ENCODE data around the gene ADGRD1. TPM values are rescaled to one million over a fixed set of nuclear protein-coding genes. Genes with fewer than 3 reads are reported as not detected.

Gene ADGRD1
- total RNA-seq, 2 experiments from 2014 or later: 0.27 to 0.65 TPM

DNA sequence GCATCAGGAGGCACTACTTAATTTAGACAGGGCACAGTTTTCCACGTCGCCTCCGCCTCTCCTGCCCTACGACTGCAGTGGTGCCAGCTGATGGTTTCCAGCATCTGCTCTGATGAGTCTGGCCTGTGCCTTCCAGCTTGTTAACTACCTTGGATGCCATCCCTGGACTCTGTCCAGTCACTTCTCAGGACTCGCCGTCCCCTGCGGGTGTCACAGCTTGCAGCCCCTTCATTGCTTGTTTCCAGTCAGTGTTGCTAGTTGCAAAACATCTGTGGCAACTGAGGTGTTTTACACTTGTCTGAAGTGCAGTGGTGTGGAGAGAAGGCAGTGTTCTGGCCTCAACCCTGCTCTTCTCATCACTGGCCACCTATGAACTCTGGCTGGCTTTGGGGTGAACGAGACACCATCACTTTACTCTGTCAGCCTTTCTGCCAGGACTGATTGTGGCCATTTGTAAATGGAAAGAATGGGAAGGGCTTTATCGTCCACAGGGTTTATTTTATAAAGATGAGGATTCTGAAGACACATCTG, 8.3 kb downstream of the ADGRD1 start:
- ChIA-PET CTCF (no interaction called here), POLR2A (no interaction called here)
- Mint-ChIP-seq H3K9me3 (no peaks in the 10 kb centered on the region), H3K4me1 (ENCODE audit: low read depth) (no peaks in the 10 kb centered on the region), H3K4me3 (no peak overlapping the region), H3K27me3 (peaks cover 2% of the 10 kb centered on the region), H3K27ac (no peak overlapping the region), H3K36me3 (ENCODE audit: low read depth) (no peaks in the 10 kb centered on the region)
- DNase-seq (no peak), ATAC-seq (no peak)
- intact Hi-C loops (cut with micrococcal nuclease): no loop called here
- TF ChIP-seq, protein P1, sequence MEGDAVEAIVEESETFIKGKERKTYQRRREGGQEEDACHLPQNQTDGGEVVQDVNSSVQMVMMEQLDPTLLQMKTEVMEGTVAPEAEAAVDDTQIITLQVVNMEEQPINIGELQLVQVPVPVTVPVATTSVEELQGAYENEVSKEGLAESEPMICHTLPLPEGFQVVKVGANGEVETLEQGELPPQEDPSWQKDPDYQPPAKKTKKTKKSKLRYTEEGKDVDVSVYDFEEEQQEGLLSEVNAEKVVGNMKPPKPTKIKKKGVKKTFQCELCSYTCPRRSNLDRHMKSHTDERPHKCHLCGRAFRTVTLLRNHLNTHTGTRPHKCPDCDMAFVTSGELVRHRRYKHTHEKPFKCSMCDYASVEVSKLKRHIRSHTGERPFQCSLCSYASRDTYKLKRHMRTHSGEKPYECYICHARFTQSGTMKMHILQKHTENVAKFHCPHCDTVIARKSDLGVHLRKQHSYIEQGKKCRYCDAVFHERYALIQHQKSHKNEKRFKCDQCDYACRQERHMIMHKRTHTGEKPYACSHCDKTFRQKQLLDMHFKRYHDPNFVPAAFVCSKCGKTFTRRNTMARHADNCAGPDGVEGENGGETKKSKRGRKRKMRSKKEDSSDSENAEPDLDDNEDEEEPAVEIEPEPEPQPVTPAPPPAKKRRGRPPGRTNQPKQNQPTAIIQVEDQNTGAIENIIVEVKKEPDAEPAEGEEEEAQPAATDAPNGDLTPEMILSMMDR (IDR thresholded peaks at IDR 0.05): no peak

DNA sequence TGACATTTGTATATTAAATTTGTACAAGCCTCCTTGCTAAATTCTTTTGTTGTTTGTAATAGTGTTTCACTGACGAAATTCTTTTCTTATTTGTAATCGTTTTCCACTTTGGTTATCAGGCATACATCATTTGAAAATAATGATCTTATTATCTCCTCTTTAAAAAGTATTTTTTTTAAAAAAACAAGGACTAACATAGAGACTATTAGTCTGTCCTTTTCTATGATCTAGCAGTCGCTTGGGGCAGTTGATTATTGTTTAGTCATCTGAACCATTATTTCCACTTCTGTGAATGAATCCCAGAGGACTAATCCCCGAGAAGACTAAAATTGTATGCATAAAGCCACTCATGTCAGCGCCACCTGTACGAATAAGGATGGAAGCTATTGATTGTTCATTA, 11.5 kb downstream of the ADGRD1 start:
- intact Hi-C loops (cut with micrococcal nuclease): no loop called here
- Mint-ChIP-seq H3K27me3 (peaks cover 2% of the 10 kb centered on the region), H3K27ac (no peak overlapping the region), H3K4me1 (ENCODE audit: low read depth) (no peaks in the 10 kb centered on the region), H3K9me3 (no peaks in the 10 kb centered on the region), H3K4me3 (no peak overlapping the region), H3K36me3 (ENCODE audit: low read depth) (no peaks in the 10 kb centered on the region)
- POLR2A ChIA-PET: no interaction called here
- CTCF ChIA-PET: no interaction called here
- TF ChIP-seq, protein P1 (IDR thresholded peaks at IDR 0.05): no peak
- DNase-seq (no peak), ATAC-seq (no peak)

DNA sequence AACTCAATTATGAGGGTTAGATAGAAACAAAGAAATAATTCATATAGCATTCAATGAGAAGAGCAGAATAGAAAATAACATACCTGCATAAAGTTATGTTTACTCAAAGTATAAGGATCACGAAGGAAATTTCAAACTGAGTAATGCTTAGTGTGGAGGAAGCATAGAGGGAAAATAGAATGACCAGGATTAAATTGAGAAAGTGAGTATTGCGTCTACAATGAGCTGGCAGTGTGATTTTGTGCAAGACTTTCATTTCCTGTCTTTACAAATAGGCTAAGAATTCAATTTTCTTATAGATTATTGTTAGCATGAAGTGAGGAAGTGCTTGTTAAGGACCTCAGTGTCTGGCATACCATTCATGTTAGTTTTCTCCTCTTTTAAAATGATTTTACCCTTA, 12.0 kb downstream of the ADGRD1 start:
- ATAC-seq: no peak

DNA sequence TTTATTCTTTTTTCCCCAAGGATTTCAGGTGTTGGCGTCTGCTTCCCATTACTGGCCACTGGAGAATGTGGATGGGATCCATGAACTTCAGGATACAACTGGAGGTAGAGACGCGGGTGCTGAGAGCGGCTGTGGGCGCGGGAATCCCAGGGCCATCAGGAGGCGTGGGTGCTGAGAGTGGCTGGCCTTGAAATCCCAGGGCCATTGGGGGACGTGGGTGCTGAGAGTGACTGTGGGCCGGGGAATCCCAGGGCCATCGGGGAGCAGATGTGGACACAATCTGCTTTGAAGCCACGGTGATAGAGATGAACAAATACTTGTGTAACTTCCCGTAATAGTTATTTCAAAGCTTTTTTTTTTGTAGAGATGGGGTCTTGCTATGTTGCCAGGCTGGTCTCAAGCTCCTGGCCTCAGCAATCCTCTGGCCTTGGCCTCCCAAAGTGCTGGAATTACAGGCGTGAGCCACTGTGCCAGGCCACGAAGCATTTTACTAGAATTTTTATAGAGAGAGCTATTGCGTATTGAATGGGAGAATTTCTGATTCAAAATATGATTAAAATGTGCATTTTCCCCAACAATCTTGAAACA, 12.8 kb downstream of the ADGRD1 start:
- intact Hi-C loops (cut with micrococcal nuclease): no loop called here
- TF ChIP-seq, protein P1 (IDR thresholded peaks at IDR 0.05): no peak
- CTCF ChIA-PET: no interaction called here

More for the DNA sequence above, 12.0 kb downstream of the ADGRD1 start:
- Mint-ChIP-seq H3K4me3 (no peak overlapping the region), H3K36me3 (ENCODE audit: low read depth) (no peaks in the 10 kb centered on the region), H3K4me1 (ENCODE audit: low read depth) (no peaks in the 10 kb centered on the region), H3K27ac (no peak overlapping the region), H3K27me3 (peaks cover 2% of the 10 kb centered on the region), H3K9me3 (no peaks in the 10 kb centered on the region)
- DNase-seq: no peak
- CTCF ChIA-PET: no interaction called here
- POLR2A ChIA-PET: no interaction called here
- TF ChIP-seq, protein P1 (IDR thresholded peaks at IDR 0.05): no peak
- intact Hi-C loops (cut with micrococcal nuclease): no loop called here

DNA sequence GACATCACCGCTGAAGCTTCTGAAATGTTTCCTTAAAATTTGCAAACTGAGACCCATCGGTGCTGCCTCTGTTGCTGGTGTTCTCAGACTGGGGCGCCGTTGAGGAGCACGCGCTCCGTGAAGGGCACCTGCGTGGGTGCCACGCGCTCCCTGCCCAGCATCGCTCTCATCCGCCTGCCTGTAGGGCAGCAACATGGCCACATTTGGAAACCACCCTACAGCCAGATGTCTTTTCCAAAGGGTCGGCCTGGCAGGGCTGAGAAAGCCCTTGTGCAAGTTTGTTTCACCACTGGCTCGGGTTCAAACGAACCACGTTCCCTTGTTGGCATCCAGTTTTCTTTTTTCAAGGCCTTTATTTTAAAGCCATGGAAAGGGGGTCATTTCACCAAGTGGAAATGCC, 13.9 kb downstream of the ADGRD1 start:
- ATAC-seq (no peak), DNase-seq (no peak)
- ChIA-PET POLR2A (no interaction called here), CTCF (no interaction called here)
- no peaks in the 10 kb centered on the region for H3K4me1 Mint-ChIP-seq (ENCODE audit: low read depth)
- H3K27me3 Mint-ChIP-seq: no peaks in the 10 kb centered on the region
- H3K27ac Mint-ChIP-seq: no peak overlapping the region
- H3K36me3 Mint-ChIP-seq (ENCODE audit: low read depth): no peaks in the 10 kb centered on the region
- no peak overlapping the region for H3K4me3 Mint-ChIP-seq
- intact Hi-C loops (cut with micrococcal nuclease): no loop called here
- no peaks in the 10 kb centered on the region for H3K9me3 Mint-ChIP-seq
- TF ChIP-seq, protein P1 (IDR thresholded peaks at IDR 0.05): no peak

More for the DNA sequence above, 12.8 kb downstream of the ADGRD1 start:
- Mint-ChIP-seq H3K4me3 (no peak overlapping the region), H3K27me3 (peaks cover 2% of the 10 kb centered on the region), H3K4me1 (ENCODE audit: low read depth) (no peaks in the 10 kb centered on the region), H3K36me3 (ENCODE audit: low read depth) (no peaks in the 10 kb centered on the region), H3K27ac (no peak overlapping the region), H3K9me3 (no peaks in the 10 kb centered on the region)
- DNase-seq (no peak), ATAC-seq (no peak)
- POLR2A ChIA-PET: no interaction called here
